DND-41 (cell line): Measurements from ENCODE around the gene KRTAP12-2.

Experiments
- EZH2 ChIP-seq: IDR thresholded peaks from 3 replicates; pipeline ENCODE4 v1.6.1; 2012; ENCODE audit warnings: borderline replicate concordance, low read depth, mild to moderate bottlenecking, moderate library complexity, low read length, inconsistent platforms; ENCODE audit not compliant: severe bottlenecking
- TF ChIP-seq, protein P1 (sequence below): IDR thresholded peaks from 2 replicates; pipeline ENCODE4 v1.5.1; 2012; ENCODE audit warnings: borderline replicate concordance, low read length, moderate library complexity, mild to moderate bottlenecking; ENCODE audit not compliant: poor library complexity, severe bottlenecking; ENCODE audit errors: extremely low read depth

DNA sequence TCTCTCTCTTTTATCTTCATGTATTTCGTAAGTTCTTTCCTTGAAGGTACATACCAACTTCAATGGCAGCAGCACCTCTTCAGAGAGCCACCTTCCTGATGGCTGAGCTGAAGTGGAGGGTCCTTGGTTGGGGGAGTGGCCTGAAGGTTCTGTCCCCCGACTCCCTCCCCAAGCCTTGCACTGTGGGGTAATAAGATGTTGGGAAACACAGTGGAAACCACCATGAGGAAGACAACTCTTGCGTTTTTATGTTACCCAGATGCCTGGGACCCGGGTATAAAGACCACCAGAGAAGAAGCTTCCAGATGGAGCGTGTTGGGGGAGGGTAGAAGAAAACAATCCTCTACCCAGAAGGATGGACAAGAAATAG lies 8.2 kb downstream of the KRTAP12-2 start:
- no peak for TF ChIP-seq EZH2
- TF ChIP-seq, protein P1, sequence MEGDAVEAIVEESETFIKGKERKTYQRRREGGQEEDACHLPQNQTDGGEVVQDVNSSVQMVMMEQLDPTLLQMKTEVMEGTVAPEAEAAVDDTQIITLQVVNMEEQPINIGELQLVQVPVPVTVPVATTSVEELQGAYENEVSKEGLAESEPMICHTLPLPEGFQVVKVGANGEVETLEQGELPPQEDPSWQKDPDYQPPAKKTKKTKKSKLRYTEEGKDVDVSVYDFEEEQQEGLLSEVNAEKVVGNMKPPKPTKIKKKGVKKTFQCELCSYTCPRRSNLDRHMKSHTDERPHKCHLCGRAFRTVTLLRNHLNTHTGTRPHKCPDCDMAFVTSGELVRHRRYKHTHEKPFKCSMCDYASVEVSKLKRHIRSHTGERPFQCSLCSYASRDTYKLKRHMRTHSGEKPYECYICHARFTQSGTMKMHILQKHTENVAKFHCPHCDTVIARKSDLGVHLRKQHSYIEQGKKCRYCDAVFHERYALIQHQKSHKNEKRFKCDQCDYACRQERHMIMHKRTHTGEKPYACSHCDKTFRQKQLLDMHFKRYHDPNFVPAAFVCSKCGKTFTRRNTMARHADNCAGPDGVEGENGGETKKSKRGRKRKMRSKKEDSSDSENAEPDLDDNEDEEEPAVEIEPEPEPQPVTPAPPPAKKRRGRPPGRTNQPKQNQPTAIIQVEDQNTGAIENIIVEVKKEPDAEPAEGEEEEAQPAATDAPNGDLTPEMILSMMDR: no peak
